ENCODE measurements around the gene CCAR1.

DNA sequence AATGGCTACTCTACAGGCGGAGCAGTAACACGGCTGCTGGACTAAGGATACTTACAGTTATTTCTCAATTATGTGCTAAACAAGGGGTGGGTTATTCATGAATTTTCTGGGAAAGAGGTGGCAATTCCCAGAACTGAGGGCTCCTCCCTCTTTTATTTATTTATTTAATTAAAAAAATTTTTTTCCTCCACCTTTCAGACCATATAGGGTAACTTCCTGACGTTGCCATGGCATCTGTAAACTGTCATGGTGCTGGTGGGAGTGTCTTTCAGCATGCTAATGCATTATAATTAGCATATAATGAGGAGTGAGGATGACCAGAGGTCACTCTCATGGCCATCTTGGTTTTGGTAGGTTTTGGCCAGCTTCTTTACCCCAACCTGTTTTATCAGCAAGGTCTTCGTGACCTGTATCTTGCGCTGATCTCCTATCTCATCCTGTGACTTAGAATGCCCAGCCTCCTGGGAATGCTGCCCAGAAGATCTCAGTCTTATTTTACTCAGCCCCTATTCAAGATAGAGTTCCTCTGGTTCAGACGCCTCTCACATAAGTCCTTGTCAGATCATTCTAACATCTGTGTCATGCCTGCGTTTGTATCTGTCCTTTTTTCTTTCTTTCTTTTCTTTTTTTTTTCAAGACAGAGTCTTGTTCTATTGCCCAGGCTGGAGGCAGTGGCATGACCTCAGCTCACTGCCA lies 90.4 kb downstream of the CCAR1 start:
- TF ChIP-seq EZH2 (IDR thresholded peaks at IDR 0.05) (no peak), FOXP2 (optimal IDR thresholded peaks at IDR 0.05; ENCODE audit: control extremely low read depth, extremely low read length, insufficient read depth) (no peak)
